GM12878 (cell line): Measurements from ENCODE around the gene SHC2. TPM values are rescaled to one million over a fixed set of nuclear protein-coding genes. Genes with fewer than 3 reads are reported as not detected.

Source experiments
- ATAC-seq: fragments of 200-7000 bp; cut with Tn5 transposase; 3 replicates; pipeline ENCODE4 v1.9.1; 2020; ENCODE audit warnings: mild to moderate bottlenecking, moderate library complexity
- BruUV-seq: library from RNA; stranded (reverse); fragments of 400-500 nt; replicated peaks from 2 replicates; lab custom pipeline; 2021; lab: Mats Ljungman, UMichigan
- CTCF ChIA-PET: fragments of 300-600 bp; sonication (Branson Sonifier 250); formaldehyde crosslinking; extraction: SDS; loops from one replicate; lab custom pipeline; 2021; ENCODE audit warnings: inconsistent platforms; lab: Yijun Ruan, JAX
- POLR2A ChIA-PET: fragments of 350-600 bp; formaldehyde crosslinking; extraction: SDS; loops from one replicate; lab custom pipeline; 2021; ENCODE audit warnings: inconsistent platforms; lab: Charles Lee
- RAD21 ChIA-PET: fragments of 300-600 bp; sonication (Branson Sonifier 250); formaldehyde crosslinking; loops from one replicate; lab custom pipeline; 2023; ENCODE audit warnings: antibody characterized with exemption; ENCODE audit not compliant: unreplicated experiment; lab: Charles Lee
- SMC1A ChIA-PET: fragments of 300-600 bp; sonication (Branson Sonifier 250); formaldehyde crosslinking; loops from one replicate; lab custom pipeline; 2023; ENCODE audit not compliant: unreplicated experiment, uncharacterized antibody; lab: Charles Lee
- DNase-seq: peaks from one replicate; pipeline ENCODE4 v3.0.0-alpha.2; 2011; ENCODE audit warnings: low read depth, low spot score
- FAIRE-seq: peaks from 3 replicates; lab custom pipeline; 2011; peaks lifted over from hg19 to GRCh38; lab: Jason Lieb, UNC
- H2AFZ ChIP-seq: 2 replicates; pipeline ENCODE4 v1.6.0; 2011; ENCODE audit warnings: low read depth, low read length, control low read depth; ENCODE audit not compliant: control insufficient read depth
- H3K27ac ChIP-seq: 2 replicates; pipeline ENCODE4 v1.5.1; 2011; ENCODE audit warnings: control low read depth; ENCODE audit not compliant: control insufficient read depth, insufficient read depth
- H3K27me3 ChIP-seq, 2 experiments: replicated peaks in 1 of 2; 2 replicates each; pipeline versions ENCODE4 v1.6.0 to v1.6.1; 2011; ENCODE audit warnings: low read length in 1 of 2; ENCODE audit not compliant: control insufficient read depth in 2 of 2, insufficient read depth in 2 of 2
- H3K36me3 ChIP-seq, 2 experiments: 2 replicates each; pipeline ENCODE4 v1.5.1; 2011; ENCODE audit warnings: low read length in 1 of 2; ENCODE audit not compliant: control insufficient read depth in 2 of 2, insufficient read depth in 2 of 2
- H3K4me1 ChIP-seq: 2 replicates; pipeline ENCODE4 v1.6.1; 2011; ENCODE audit warnings: mild to moderate bottlenecking, low read length, moderate library complexity, mixed read lengths; ENCODE audit not compliant: control insufficient read depth, insufficient read depth
- H3K4me2 ChIP-seq: 2 replicates; pipeline ENCODE4 v1.6.0; 2011; ENCODE audit warnings: control low read depth; ENCODE audit not compliant: control insufficient read depth, insufficient read depth
- H3K4me3 ChIP-seq: fragments of 200-600 bp; sonication (generic); 2 replicates; pipeline ENCODE4 v1.5.1; 2016
- H3K79me2 ChIP-seq: 2 replicates; pipeline ENCODE4 v1.6.0; 2011; ENCODE audit warnings: low read length; ENCODE audit not compliant: control insufficient read depth, insufficient read depth
- H3K9ac ChIP-seq: 2 replicates; pipeline ENCODE4 v1.8.0; 2011; ENCODE audit warnings: low read length, control low read depth, mixed read lengths; ENCODE audit not compliant: control insufficient read depth, insufficient read depth
- H3K9me3 ChIP-seq: replicated peaks from 3 replicates; pipeline ENCODE4 v1.5.1; 2011; ENCODE audit warnings: mild to moderate bottlenecking, low read length; ENCODE audit not compliant: control insufficient read depth, insufficient read depth
- H4K20me1 ChIP-seq: 2 replicates; pipeline ENCODE4 v1.6.0; 2011; ENCODE audit not compliant: control insufficient read depth, insufficient read depth
- FOXK2 ChIP-seq: fragments of 450-650 bp; IDR thresholded peaks from 2 replicates; pipeline ENCODE4 v1.6.1; 2017; ENCODE audit warnings: mild to moderate bottlenecking, moderate library complexity
- NFIC ChIP-seq: IDR thresholded peaks from 2 replicates; pipeline ENCODE4 v1.6.1; 2012; ENCODE audit warnings: low read depth, mild to moderate bottlenecking, inconsistent platforms, low read length, moderate library complexity
- REST ChIP-seq: IDR thresholded peaks from 2 replicates; pipeline ENCODE4 v1.6.1; 2012; ENCODE audit warnings: mild to moderate bottlenecking, low read depth, low read length
- SREBF1 ChIP-seq: IDR thresholded peaks from 2 replicates; pipeline ENCODE4 v1.6.1; 2012; ENCODE audit warnings: mild to moderate bottlenecking, low read length
- TARDBP ChIP-seq: IDR thresholded peaks from 2 replicates; pipeline ENCODE4 v1.6.1; 2016; ENCODE audit warnings: borderline replicate concordance
- WGBS: methylation state at CpG from one replicate; pipeline ENCODE4 v1.1.6; 2016; ENCODE audit warnings: low lambda C conversion rate; ENCODE audit not compliant: insufficient replicate concordance, insufficient coverage; ENCODE audit errors: missing lambda C conversion rate; 5-methylcytosine and 5-hydroxymethylcytosine counted together
- in situ Hi-C: fragments of 300-500 bp; cut with MboI; formaldehyde crosslinking; loops from 9 replicates; pipeline ENCODE4 v1.14.3; 2018; ENCODE audit warnings: mixed read lengths
- intact Hi-C: fragments of 100-400 bp; cut with micrococcal nuclease; formaldehyde crosslinking; loops from one replicate; pipeline ENCODE4 v1.14.2; 2022; ENCODE audit not compliant: unreplicated experiment
- polyA plus RNA-seq, 11 experiments: library from polyadenylated mRNA; depleted of rRNA in 4 of 11; unstranded in 6 of 11; stranded (reverse) in 5 of 11; fragments of >200 nt; fragmentation: Nextera tagmentation in 4 of 11; fragmentation: Illumina TruSeq in 1 of 11; extraction: Ambion mirVana in 4 of 11; extraction: Trizol in 1 of 11; gene quantifications; 1 replicate in 1 of 11; 2 replicates in 10 of 11; pipeline versions ENCODE4 v1.2.1 to v1.2.3, GENCODE V29; 2011 to 2016; ENCODE audit warnings: inconsistent platforms in 2 of 11, missing spikeins in 2 of 11, low read depth in 1 of 11
- total RNA-seq, 4 experiments: library from RNA; depleted of rRNA in 3 of 4; stranded (reverse); fragments of >200 nt in 3 of 4; fragmentation: Illumina TruSeq in 1 of 4; extraction: Trizol in 1 of 4; gene quantifications; 2 replicates each; pipeline versions ENCODE4 v1.2.1 to v1.2.3, GENCODE V29; 2013 to 2021
- TF ChIP-seq, protein P1 (sequence below): IDR thresholded peaks from 2 replicates; pipeline ENCODE4 v1.6.1; 2011; ENCODE audit warnings: borderline replicate concordance, low read depth, mild to moderate bottlenecking, moderate library complexity, low read length; ENCODE audit not compliant: insufficient read depth, poor library complexity, severe bottlenecking
- TF ChIP-seq, protein P2 (sequence below): fragments of 450-650 bp; IDR thresholded peaks from 2 replicates; pipeline ENCODE4 v1.6.1; 2017; ENCODE audit warnings: low read depth, mild to moderate bottlenecking, moderate library complexity

Gene SHC2
- total and polyA plus RNA-seq, 10 of the 15 experiments (the other 5 are each of a cell fraction or from before 2014, with no cell fraction given), result 0.08 TPM; not detected in 9

DNA sequence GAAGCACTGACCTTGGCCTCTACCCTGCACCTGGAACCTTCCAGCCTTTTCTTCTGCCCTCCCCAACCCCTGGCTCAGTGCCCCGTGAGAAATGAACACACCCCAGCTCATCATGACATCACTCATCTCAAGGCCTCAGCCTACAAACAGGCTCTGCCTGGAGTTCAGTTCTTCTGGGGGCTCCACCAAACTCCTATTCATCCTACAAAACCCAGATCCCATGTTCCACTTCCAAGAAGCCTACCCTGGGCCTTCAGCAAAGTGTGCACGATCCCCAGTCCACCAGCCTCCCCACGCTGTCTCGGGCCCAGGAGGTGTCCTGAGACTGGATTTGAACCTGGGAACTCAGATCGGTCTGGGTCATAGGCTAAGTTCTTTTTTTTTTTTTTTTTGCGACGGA, 9.0 kb upstream of the SHC2 start:
- no peaks in the 10 kb centered on the region for H4K20me1 ChIP-seq
- ChIA-PET SMC1A (no interaction called here), CTCF (no interaction called here), RAD21 (no interaction called here), POLR2A (no interaction called here)
- no TSS peak for BruUV-seq
- no peak for TF ChIP-seq FOXK2
- no peak for TF ChIP-seq REST
- TF ChIP-seq NFIC, result no peak
- TF ChIP-seq SREBF1, result no peak
- TF ChIP-seq TARDBP, result no peak
- TF ChIP-seq, protein P1, sequence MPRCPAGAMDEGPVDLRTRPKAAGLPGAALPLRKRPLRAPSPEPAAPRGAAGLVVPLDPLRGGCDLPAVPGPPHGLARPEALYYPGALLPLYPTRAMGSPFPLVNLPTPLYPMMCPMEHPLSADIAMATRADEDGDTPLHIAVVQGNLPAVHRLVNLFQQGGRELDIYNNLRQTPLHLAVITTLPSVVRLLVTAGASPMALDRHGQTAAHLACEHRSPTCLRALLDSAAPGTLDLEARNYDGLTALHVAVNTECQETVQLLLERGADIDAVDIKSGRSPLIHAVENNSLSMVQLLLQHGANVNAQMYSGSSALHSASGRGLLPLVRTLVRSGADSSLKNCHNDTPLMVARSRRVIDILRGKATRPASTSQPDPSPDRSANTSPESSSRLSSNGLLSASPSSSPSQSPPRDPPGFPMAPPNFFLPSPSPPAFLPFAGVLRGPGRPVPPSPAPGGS, result no peak
- TF ChIP-seq, protein P2, sequence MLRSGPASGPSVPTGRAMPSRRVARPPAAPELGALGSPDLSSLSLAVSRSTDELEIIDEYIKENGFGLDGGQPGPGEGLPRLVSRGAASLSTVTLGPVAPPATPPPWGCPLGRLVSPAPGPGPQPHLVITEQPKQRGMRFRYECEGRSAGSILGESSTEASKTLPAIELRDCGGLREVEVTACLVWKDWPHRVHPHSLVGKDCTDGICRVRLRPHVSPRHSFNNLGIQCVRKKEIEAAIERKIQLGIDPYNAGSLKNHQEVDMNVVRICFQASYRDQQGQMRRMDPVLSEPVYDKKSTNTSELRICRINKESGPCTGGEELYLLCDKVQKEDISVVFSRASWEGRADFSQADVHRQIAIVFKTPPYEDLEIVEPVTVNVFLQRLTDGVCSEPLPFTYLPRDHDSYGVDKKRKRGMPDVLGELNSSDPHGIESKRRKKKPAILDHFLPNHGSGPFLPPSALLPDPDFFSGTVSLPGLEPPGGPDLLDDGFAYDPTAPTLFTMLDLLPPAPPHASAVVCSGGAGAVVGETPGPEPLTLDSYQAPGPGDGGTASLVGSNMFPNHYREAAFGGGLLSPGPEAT, result no peak
- H3K36me3 ChIP-seq, result no peaks in the 10 kb centered on the region
- H3K4me1 ChIP-seq, result no peaks in the 10 kb centered on the region
- no peak overlapping the region for H2AFZ ChIP-seq
- no peak overlapping the region for H3K4me3 ChIP-seq
- no peak overlapping the region for H3K4me2 ChIP-seq
- FAIRE-seq (no peak), DNase-seq (no peak), ATAC-seq (no peak)
- intact Hi-C loops (no loop called here), in situ Hi-C loops (no loop called here)
- no peaks in the 10 kb centered on the region for H3K9me3 ChIP-seq
- no peaks in the 10 kb centered on the region for H3K79me2 ChIP-seq
- 53% methylated on average over 6 of the region's 7 CpGs for WGBS
- H3K9ac ChIP-seq, result no peak overlapping the region
- no peaks in the 10 kb centered on the region for H3K27me3 ChIP-seq
- no peak overlapping the region for H3K27ac ChIP-seq
